IMR-90 (cell line): ENCODE measurements around the gene FLVCR2. TPM values are rescaled to one million over a fixed set of nuclear protein-coding genes. Genes with fewer than 3 reads are reported as not detected.

ENCODE experiments used
- ATAC-seq: fragments of 200-7000 bp; cut with Tn5 transposase; 2 replicates; pipeline ENCODE4 v1.9.1; 2020; ENCODE audit warnings: low read depth, mild to moderate bottlenecking, moderate library complexity
- BruUV-seq: library from RNA; stranded (reverse); fragments of 400-500 nt; replicated peaks from 2 replicates; lab custom pipeline; 2021; lab: Mats Ljungman, UMichigan
- CTCF ChIA-PET: fragments of 300-600 bp; formaldehyde crosslinking; extraction: SDS; loops from one replicate; lab custom pipeline; 2021; ENCODE audit warnings: antibody characterized with exemption; lab: Yijun Ruan, JAX
- POLR2A ChIA-PET: fragments of 300-600 bp; sonication (Branson Sonifier 250); formaldehyde crosslinking; loops from one replicate; lab custom pipeline; 2022; ENCODE audit warnings: antibody characterized with exemption; ENCODE audit not compliant: unreplicated experiment; lab: Charles Lee
- DNase-seq: peaks from one replicate; pipeline ENCODE4 v3.0.0; 2013
- H2AFZ ChIP-seq: replicated peaks from 2 replicates; pipeline ENCODE3; 2013; ENCODE audit warnings: low read length, mild to moderate bottlenecking; ENCODE audit not compliant: poor library complexity
- H2AK5ac ChIP-seq: 2 replicates; pipeline ENCODE4 v1.6.1; 2013; ENCODE audit warnings: low read depth, low read length, inconsistent platforms
- H2AK9ac ChIP-seq: replicated peaks from 2 replicates; pipeline ENCODE3; 2013; ENCODE audit warnings: mild to moderate bottlenecking, low read depth, low read length, moderate library complexity; ENCODE audit not compliant: poor library complexity
- H2BK120ac ChIP-seq: 2 replicates; pipeline ENCODE4 v1.6.1; 2013; ENCODE audit warnings: low read depth, low read length, inconsistent platforms
- H2BK15ac ChIP-seq: 3 replicates; pipeline ENCODE4 v1.6.1; 2013; ENCODE audit warnings: low read depth, low read length, inconsistent platforms
- H2BK20ac ChIP-seq: 2 replicates; pipeline ENCODE4 v1.6.1; 2013; ENCODE audit warnings: low read depth, mild to moderate bottlenecking, inconsistent platforms, low read length, moderate library complexity
- H2BK5ac ChIP-seq: 2 replicates; pipeline ENCODE4 v1.6.1; 2013; ENCODE audit warnings: mild to moderate bottlenecking, low read depth, low read length, inconsistent platforms; ENCODE audit not compliant: poor library complexity, severe bottlenecking
- H3K14ac ChIP-seq: replicated peaks from 2 replicates; pipeline ENCODE4 v1.6.1; 2013; ENCODE audit warnings: low read depth, low read length, inconsistent platforms
- H3K18ac ChIP-seq: 2 replicates; pipeline ENCODE4 v1.6.1; 2013; ENCODE audit warnings: low read depth, low read length, control low read depth
- H3K23ac ChIP-seq: 2 replicates; pipeline ENCODE4 v1.6.1; 2013; ENCODE audit warnings: low read depth, low read length, inconsistent platforms
- H3K27ac ChIP-seq: 2 replicates; pipeline ENCODE4 v1.5.1; 2013; ENCODE audit warnings: mild to moderate bottlenecking, control low read depth, low read length; ENCODE audit not compliant: insufficient read depth
- H3K27me3 ChIP-seq: 2 replicates; pipeline ENCODE4 v1.6.1; 2013; ENCODE audit warnings: low read length; ENCODE audit not compliant: control insufficient read depth, insufficient read depth
- H3K36me3 ChIP-seq: 2 replicates; pipeline ENCODE4 v1.6.1; 2013; ENCODE audit warnings: low read length, mixed read lengths; ENCODE audit not compliant: control insufficient read depth, insufficient read depth
- H3K4ac ChIP-seq: 2 replicates; pipeline ENCODE4 v1.6.1; 2013; ENCODE audit warnings: low read depth, low read length, inconsistent platforms
- H3K4me1 ChIP-seq: 2 replicates; pipeline ENCODE4 v1.6.1; 2013; ENCODE audit warnings: low read length, mixed read lengths; ENCODE audit not compliant: control insufficient read depth, insufficient read depth
- H3K4me2 ChIP-seq: 2 replicates; pipeline ENCODE4 v1.6.1; 2013; ENCODE audit warnings: low read depth, mild to moderate bottlenecking, control low read depth, low read length, moderate library complexity
- H3K4me3 ChIP-seq: 2 replicates; pipeline ENCODE4 v1.5.1; 2013; ENCODE audit warnings: low read depth, mild to moderate bottlenecking, control low read depth, low read length, moderate library complexity; ENCODE audit not compliant: insufficient read depth
- H3K56ac ChIP-seq: 2 replicates; pipeline ENCODE4 v1.6.1; 2013; ENCODE audit warnings: low read length, inconsistent platforms; ENCODE audit not compliant: insufficient read depth; ENCODE audit errors: extremely low read depth
- H3K79me1 ChIP-seq, 2 experiments: 2 replicates each; pipeline ENCODE4 v1.6.1; 2013; ENCODE audit warnings: low read length in 2 of 2, inconsistent platforms in 1 of 2, low read depth in 1 of 2
- H3K9ac ChIP-seq: 2 replicates; pipeline ENCODE4 v1.6.1; 2013; ENCODE audit warnings: low read depth, low read length, control low read depth
- H3K9me1 ChIP-seq: 2 replicates; pipeline ENCODE4 v1.6.1; 2013; ENCODE audit warnings: low read length, inconsistent platforms; ENCODE audit not compliant: insufficient read depth
- H3K9me3 ChIP-seq: 2 replicates; pipeline ENCODE4 v1.6.1; 2013; ENCODE audit warnings: low read length; ENCODE audit not compliant: control insufficient read depth, insufficient read depth
- H4K20me1 ChIP-seq: 2 replicates; pipeline ENCODE4 v1.6.1; 2013; ENCODE audit warnings: low read length, inconsistent platforms; ENCODE audit not compliant: insufficient read depth
- H4K5ac ChIP-seq: 2 replicates; pipeline ENCODE4 v1.6.1; 2013; ENCODE audit warnings: mild to moderate bottlenecking, low read depth, low read length, control low read depth
- H4K8ac ChIP-seq, 2 experiments: 2 replicates each; pipeline ENCODE4 v1.6.1; 2013; ENCODE audit warnings: low read depth in 2 of 2, low read length in 2 of 2, control low read depth in 1 of 2, inconsistent platforms in 1 of 2
- H4K91ac ChIP-seq: 2 replicates; pipeline ENCODE4 v1.6.1; 2013; ENCODE audit warnings: low read depth, low read length, inconsistent platforms; ENCODE audit not compliant: insufficient read depth
- CEBPB ChIP-seq: IDR thresholded peaks from 2 replicates; pipeline ENCODE4 v1.6.1; 2012; ENCODE audit warnings: low read depth, low read length, improper control_type of control experiment
- CTCF ChIP-seq: conservative IDR thresholded peaks from 2 replicates; pipeline ENCODE4 v1.5.1; 2012; ENCODE audit warnings: mild to moderate bottlenecking, low read depth, low read length, improper control_type of control experiment
- MAZ ChIP-seq: IDR thresholded peaks from 2 replicates; pipeline ENCODE4 v1.6.1; 2012; ENCODE audit warnings: low read depth, mild to moderate bottlenecking, low read length, improper control_type of control experiment, moderate library complexity, borderline replicate concordance
- RAD21 ChIP-seq: IDR thresholded peaks from 2 replicates; pipeline ENCODE4 v1.6.1; 2012; ENCODE audit warnings: low read length, improper control_type of control experiment
- RCOR1 ChIP-seq: IDR thresholded peaks from 2 replicates; pipeline ENCODE4 v1.6.1; 2012; ENCODE audit warnings: mild to moderate bottlenecking, low read length, improper control_type of control experiment; ENCODE audit not compliant: insufficient replicate concordance
- SMC3 ChIP-seq: fragments of 150-350 bp; IDR thresholded peaks from 2 replicates; pipeline ENCODE4 v1.6.1; 2016; ENCODE audit warnings: low read depth, mild to moderate bottlenecking, antibody characterized with exemption, low read length, moderate library complexity
- WGBS, 2 experiments: methylation state at CpG; one replicate each; pipeline versions ENCODE4 v1.1.5 to v1.1.7; 2013; ENCODE audit warnings: missing lambda C conversion rate in 2 of 2; ENCODE audit not compliant: insufficient read length in 1 of 2; ENCODE audit errors: extremely low coverage in 2 of 2; 5-methylcytosine and 5-hydroxymethylcytosine counted together
- dilution Hi-C: fragments of 300-500 bp; cut with HindIII; formaldehyde crosslinking; loops from one replicate; pipeline ENCODE4 v1.14.3; 2018; ENCODE audit warnings: low sequenced_read_pairs; ENCODE audit not compliant: unreplicated experiment
- in situ Hi-C: fragments of 300-500 bp; cut with MboI; formaldehyde crosslinking; loops from 3 replicates; pipeline ENCODE4 v1.14.3; 2019; ENCODE audit warnings: low sequenced_read_pairs, inconsistent platforms, mixed read lengths
- intact Hi-C: fragments of 100-400 bp; cut with micrococcal nuclease; formaldehyde crosslinking; loops from 2 replicates; pipeline ENCODE4 v1.10.0; 2022
- polyA plus RNA-seq, 3 experiments: library from polyadenylated mRNA; depleted of rRNA; stranded (reverse); fragments of >200 nt; gene quantifications; 2 replicates each; pipeline ENCODE4 v1.2.3, GENCODE V29; 2012; ENCODE audit warnings: low replicate concordance in 1 of 3
- total RNA-seq: library from RNA; depleted of rRNA; stranded (reverse); fragments of >200 nt; gene quantifications from 2 replicates; pipeline ENCODE4 v1.2.3, GENCODE V29; 2012

FLVCR2 gene
- total and polyA plus RNA-seq, 2 of the 4 experiments (the other 2 are of a cell fraction), result 0.94 to 1.4 TPM

- dilution Hi-C loops, result no loop called here
- Histone ChIP-seq H3K36me3 (no peaks in the 10 kb centered on the region), H3K79me1 (no peaks in the 10 kb centered on the region), H3K4me2 (peak overlapping the region; percentile 95), H2AK9ac (no peak overlapping the region), H4K5ac (no peak overlapping the region), H3K9ac (peak overlapping the region; percentile 17; the same call in 1 of the 2 replicates), H3K4me3 (peak overlapping the region; percentile 45), H2BK120ac (no peak overlapping the region), H2BK5ac (no peak overlapping the region), H2BK20ac (no peak overlapping the region), H3K18ac (no peak overlapping the region), H2AK5ac (no peak overlapping the region), H3K9me1 (peaks cover 10% of the 10 kb centered on the region; the same call in 1 of the 2 replicates), H3K4me1 (peaks cover 8% of the 10 kb centered on the region; the same call in 1 of the 2 replicates), H3K4ac (no peak overlapping the region), H4K8ac (no peak overlapping the region), H3K27me3 (peaks cover 14% of the 10 kb centered on the region), H2AFZ (peak overlapping the region; percentile 89), H3K14ac (no peak overlapping the region), H3K9me3 (peaks cover 2% of the 10 kb centered on the region; the same call in 1 of the 2 replicates), H3K23ac (no peak overlapping the region), H2BK15ac (no peak overlapping the region), H3K27ac (0 out of 2 replicates have a peak overlapping the region, but pooled peaks have one; percentile 4), H4K91ac (no peak overlapping the region), H4K20me1 (no peaks in the 10 kb centered on the region), H3K56ac (no peak overlapping the region)
- ChIA-PET POLR2A (interaction anchor here (0.6 to 1.0 kb wide), 2 partner anchors 77 to 450 kb away, joined by 3 read pairs; no protein-coding TSS in a partner anchor), CTCF (interaction anchor here (0.6 to 6.1 kb wide), 18 partner anchors 9 to 405 kb away, joined by 3 to 125 read pairs (median 4); partner anchors contain the start of genes ERG28 and TTLL5)
- in situ Hi-C loops, result loop anchor here (5.0 to 10.0 kb wide), 2 partner anchors 75 to 407 kb away; partner anchors contain the start of genes IFT43 and TGFB3
- peak; percentile 88 for ATAC-seq
- BruUV-seq, result no TSS peak
- TF ChIP-seq MAZ, result 0 out of 2 replicates have a peak, but pooled peaks have one; percentile 20
- peak; percentile 87 for TF ChIP-seq RAD21
- no peak for TF ChIP-seq RCOR1
- TF ChIP-seq CEBPB, result no peak
- peak; percentile 92 for TF ChIP-seq SMC3
- TF ChIP-seq CTCF, result peak; percentile 77
- intact Hi-C loops, result loop anchor here (1.0 to 5.0 kb wide), 2 partner anchors 77 to 405 kb away; partner anchors contain the start of gene TGFB3
- DNase-seq, result peak; percentile 77
- 0% methylated on average over 4 of the region's 16 CpGs; no CpG with 5 or more reads in 1 of the 2 experiments for WGBS, 2 experiments
Measured at GRCh38 chr14:75577729-75578101, 705 bp upstream of the FLVCR2 start.
